Activated naive CD8-positive, alpha-beta T cell treated with anti-CD3 and anti-CD28 coated beads, Interleukin-2, amount 50 U/mL, for 24 hours (primary cell): Measurements from ENCODE around the gene POP7.

ENCODE experiments used
- ATAC-seq: fragments of 150-1000 bp; cut with Tn5 transposase; one replicate; pipeline ENCODE4 v1.10.0; 2021
- DNase-seq: peaks from one replicate; pipeline ENCODE4 v3.0.0; 2021
- H3K27ac Mint-ChIP-seq: one replicate; pipeline ENCODE4 v1.8.0; 2021; ENCODE audit warnings: mild to moderate bottlenecking, mixed read lengths
- H3K27me3 Mint-ChIP-seq: one replicate; pipeline ENCODE4 v1.8.0; 2021; ENCODE audit warnings: mixed read lengths
- H3K36me3 Mint-ChIP-seq: one replicate; pipeline ENCODE4 v1.8.0; 2021; ENCODE audit warnings: low read depth, mixed read lengths
- H3K4me1 Mint-ChIP-seq: one replicate; pipeline ENCODE4 v1.8.0; 2021; ENCODE audit warnings: mixed read lengths
- H3K4me3 Mint-ChIP-seq: one replicate; pipeline ENCODE4 v1.8.0; 2021; ENCODE audit warnings: mild to moderate bottlenecking, moderate library complexity, mixed read lengths
- H3K9me3 Mint-ChIP-seq: one replicate; pipeline ENCODE4 v1.8.0; 2021; ENCODE audit warnings: mixed read lengths

Gene POP7

GRCh38 chr7:100684534-100685042, 21.3 kb upstream of the POP7 start:
- Mint-ChIP-seq H3K36me3 (peaks cover 3% of the 10 kb centered on the region), H3K27ac (no peak overlapping the region), H3K4me1 (peaks cover 21% of the 10 kb centered on the region), H3K27me3 (no peaks in the 10 kb centered on the region), H3K9me3 (no peaks in the 10 kb centered on the region), H3K4me3 (no peak overlapping the region)
- ATAC-seq (no peak), DNase-seq (no peak)

- peaks cover 23% of the 10 kb centered on the region for H3K4me1 Mint-ChIP-seq
- ATAC-seq (no peak), DNase-seq (no peak)
- peaks cover 3% of the 10 kb centered on the region for H3K36me3 Mint-ChIP-seq
- no peaks in the 10 kb centered on the region for H3K9me3 Mint-ChIP-seq
- no peak overlapping the region for H3K4me3 Mint-ChIP-seq
- H3K27ac Mint-ChIP-seq: no peak overlapping the region
- no peaks in the 10 kb centered on the region for H3K27me3 Mint-ChIP-seq
These were observed 20.8 kb upstream of the POP7 start for GRCh38 chr7:100685049-100685605.

GRCh38 chr7:100685631-100686145, 20.2 kb upstream of the POP7 start:
- peaks cover 3% of the 10 kb centered on the region for H3K36me3 Mint-ChIP-seq
- no peaks in the 10 kb centered on the region for H3K9me3 Mint-ChIP-seq
- DNase-seq (no peak), ATAC-seq (no peak)
- no peak overlapping the region for H3K4me3 Mint-ChIP-seq
- H3K27ac Mint-ChIP-seq: no peak overlapping the region
- H3K27me3 Mint-ChIP-seq: no peaks in the 10 kb centered on the region
- peaks cover 22% of the 10 kb centered on the region for H3K4me1 Mint-ChIP-seq

DNA sequence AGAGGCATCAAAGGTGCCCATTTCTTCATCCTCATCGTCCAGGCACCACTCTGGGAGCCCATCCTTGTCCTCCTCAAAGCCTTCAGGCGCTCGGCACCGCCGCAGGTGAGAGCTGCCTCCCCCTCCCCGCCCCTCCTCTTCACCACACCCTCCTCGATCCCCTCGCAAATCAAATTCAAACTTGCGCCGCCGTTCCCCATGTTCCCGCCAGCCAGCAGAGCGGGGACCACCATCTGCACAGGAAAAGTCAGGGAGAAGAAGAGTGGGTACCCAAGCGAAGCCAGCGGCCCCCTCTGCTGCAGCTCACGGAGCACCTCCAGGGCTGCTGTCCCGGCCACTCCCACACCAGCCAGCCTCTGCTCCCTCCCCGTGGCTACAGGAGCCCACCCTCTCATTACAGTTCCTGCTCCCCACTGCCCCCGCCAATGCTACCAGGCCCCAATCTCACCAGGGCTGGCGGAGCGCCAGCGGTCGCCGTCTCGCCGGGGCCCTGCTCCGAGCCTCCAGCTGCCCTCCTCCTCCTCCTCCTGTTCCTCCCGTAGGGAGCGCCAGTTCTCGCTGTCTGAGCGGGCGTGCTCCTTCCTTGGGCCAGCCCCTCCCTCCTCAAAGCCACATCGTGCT, 19.6 kb upstream of the POP7 start:
- H3K27me3 Mint-ChIP-seq: no peaks in the 10 kb centered on the region
- peaks cover 24% of the 10 kb centered on the region for H3K4me1 Mint-ChIP-seq
- peaks cover 3% of the 10 kb centered on the region for H3K36me3 Mint-ChIP-seq
- DNase-seq: no peak
- no peak overlapping the region for H3K4me3 Mint-ChIP-seq
- no peaks in the 10 kb centered on the region for H3K9me3 Mint-ChIP-seq
- H3K27ac Mint-ChIP-seq: no peak overlapping the region
- no peak for ATAC-seq

- H3K4me3 Mint-ChIP-seq: no peak overlapping the region
- H3K9me3 Mint-ChIP-seq: no peaks in the 10 kb centered on the region
- no peaks in the 10 kb centered on the region for H3K27me3 Mint-ChIP-seq
- DNase-seq: no peak
- no peak for ATAC-seq
- H3K36me3 Mint-ChIP-seq: peaks cover 3% of the 10 kb centered on the region
- H3K4me1 Mint-ChIP-seq: peaks cover 28% of the 10 kb centered on the region
- no peak overlapping the region for H3K27ac Mint-ChIP-seq
These were observed 19.1 kb upstream of the POP7 start for GRCh38 chr7:100686822-100687211.

DNA sequence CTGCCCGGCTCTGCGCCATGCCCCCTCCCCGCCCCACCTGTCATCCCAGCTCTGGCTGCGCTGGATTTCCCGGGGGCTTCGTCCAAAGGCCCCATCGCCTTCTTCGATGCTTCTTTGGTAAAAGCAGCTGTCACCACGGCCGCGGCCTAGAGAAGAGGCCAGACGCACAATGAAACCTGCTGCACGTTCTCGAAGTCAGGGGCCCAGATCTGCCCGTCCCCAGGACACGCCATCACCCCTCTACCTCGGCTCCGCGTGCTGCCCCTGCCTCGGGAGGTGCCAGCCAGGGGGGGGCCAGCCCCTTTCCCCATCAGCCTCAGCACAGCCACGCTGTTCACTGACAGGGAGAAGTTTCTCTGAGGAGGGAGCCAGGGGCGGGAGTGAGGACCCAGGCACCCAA, 18.7 kb upstream of the POP7 start:
- DNase-seq (no peak), ATAC-seq (no peak)
- no peak overlapping the region for H3K4me3 Mint-ChIP-seq
- no peaks in the 10 kb centered on the region for H3K27me3 Mint-ChIP-seq
- peaks cover 30% of the 10 kb centered on the region for H3K4me1 Mint-ChIP-seq
- peaks cover 3% of the 10 kb centered on the region for H3K36me3 Mint-ChIP-seq
- H3K27ac Mint-ChIP-seq: no peak overlapping the region
- no peaks in the 10 kb centered on the region for H3K9me3 Mint-ChIP-seq

DNA sequence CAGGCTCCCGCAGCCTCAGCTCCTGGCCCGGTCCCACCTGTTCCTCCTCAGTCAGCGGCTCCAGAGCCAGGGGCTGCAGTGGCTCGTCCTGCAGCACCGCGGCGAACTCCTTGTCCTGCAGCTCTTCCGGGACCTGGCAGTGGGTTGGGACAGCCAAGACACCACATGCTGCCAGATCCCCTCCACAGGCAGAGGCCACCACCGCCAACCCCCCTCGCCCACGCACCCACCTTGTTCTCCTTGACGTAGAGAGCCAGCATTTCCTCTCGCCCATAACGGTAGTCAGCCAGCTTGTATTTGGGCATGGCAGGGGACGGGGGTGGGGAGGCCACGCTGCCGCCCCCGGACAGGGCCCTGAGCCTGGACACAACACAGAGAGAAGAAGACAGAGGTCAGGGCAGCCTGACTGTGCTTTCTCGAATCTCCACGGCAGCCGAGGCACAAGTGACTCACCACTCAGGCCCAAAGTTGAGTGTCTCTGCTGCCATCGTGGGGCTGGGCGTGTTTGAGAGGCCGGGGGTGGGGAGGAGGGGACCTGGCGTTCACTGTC, 18.1 kb upstream of the POP7 start:
- no peak for DNase-seq
- Mint-ChIP-seq H3K36me3 (peaks cover 4% of the 10 kb centered on the region), H3K4me3 (no peak overlapping the region), H3K27ac (no peak overlapping the region), H3K9me3 (no peaks in the 10 kb centered on the region), H3K4me1 (peaks cover 34% of the 10 kb centered on the region), H3K27me3 (no peaks in the 10 kb centered on the region)
- no peak for ATAC-seq

- H3K9me3 Mint-ChIP-seq: no peaks in the 10 kb centered on the region
- ATAC-seq: no peak
- H3K4me1 Mint-ChIP-seq: peaks cover 40% of the 10 kb centered on the region
- peaks cover 8% of the 10 kb centered on the region for H3K36me3 Mint-ChIP-seq
- H3K4me3 Mint-ChIP-seq: no peak overlapping the region
- DNase-seq: no peak
- H3K27ac Mint-ChIP-seq: no peak overlapping the region
- no peaks in the 10 kb centered on the region for H3K27me3 Mint-ChIP-seq
These were observed 17.5 kb upstream of the POP7 start for GRCh38 chr7:100688326-100688860.

DNA sequence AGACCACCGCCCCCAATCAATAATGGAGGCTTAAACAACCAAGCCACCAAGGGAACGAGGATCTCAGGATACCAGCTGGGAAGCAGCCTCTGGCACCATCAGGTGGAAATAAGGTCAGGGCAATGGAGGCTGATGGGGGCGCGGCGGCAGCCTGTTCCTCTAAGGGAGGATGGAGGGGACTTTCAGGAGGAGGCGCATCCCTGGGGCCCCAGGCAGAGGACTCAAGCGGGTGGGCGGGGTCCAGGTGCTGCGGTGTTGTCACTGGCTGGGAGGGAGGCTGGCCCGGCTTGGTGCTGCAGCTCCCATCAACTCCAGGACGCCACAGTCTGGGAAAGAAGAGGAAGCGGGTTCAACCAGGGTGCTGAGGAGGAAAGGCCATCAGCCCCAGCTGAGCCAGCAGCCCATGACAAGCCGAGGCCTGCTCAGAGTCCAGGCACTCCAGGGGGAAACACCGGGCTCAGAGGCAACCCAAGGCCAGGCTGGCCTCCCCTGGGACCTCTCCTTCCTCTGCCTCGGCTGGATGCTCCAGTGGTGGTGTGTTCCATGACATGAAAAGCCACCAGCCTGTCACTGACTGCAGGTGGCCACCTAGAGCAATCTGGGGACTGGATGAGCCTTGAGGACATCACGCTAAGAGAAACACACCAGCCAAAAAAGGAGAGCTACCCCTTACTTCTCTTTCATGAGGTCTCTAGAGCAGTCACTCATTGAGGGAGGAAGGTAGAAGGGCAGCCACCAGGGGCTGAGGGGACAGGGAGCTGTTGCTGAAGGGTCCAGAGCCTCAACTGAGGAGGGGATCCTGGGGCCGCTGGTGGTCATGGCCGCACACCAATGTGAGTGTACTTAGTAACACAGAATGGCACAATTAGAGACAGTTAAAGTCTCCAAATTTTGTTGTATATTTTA, 16.4 kb upstream of the POP7 start:
- Mint-ChIP-seq H3K27ac (peak overlapping the region; percentile 14), H3K36me3 (peaks cover 8% of the 10 kb centered on the region), H3K27me3 (no peaks in the 10 kb centered on the region), H3K9me3 (no peaks in the 10 kb centered on the region), H3K4me3 (no peak overlapping the region), H3K4me1 (peaks cover 40% of the 10 kb centered on the region)
- no peak for ATAC-seq
- no peak for DNase-seq

DNA sequence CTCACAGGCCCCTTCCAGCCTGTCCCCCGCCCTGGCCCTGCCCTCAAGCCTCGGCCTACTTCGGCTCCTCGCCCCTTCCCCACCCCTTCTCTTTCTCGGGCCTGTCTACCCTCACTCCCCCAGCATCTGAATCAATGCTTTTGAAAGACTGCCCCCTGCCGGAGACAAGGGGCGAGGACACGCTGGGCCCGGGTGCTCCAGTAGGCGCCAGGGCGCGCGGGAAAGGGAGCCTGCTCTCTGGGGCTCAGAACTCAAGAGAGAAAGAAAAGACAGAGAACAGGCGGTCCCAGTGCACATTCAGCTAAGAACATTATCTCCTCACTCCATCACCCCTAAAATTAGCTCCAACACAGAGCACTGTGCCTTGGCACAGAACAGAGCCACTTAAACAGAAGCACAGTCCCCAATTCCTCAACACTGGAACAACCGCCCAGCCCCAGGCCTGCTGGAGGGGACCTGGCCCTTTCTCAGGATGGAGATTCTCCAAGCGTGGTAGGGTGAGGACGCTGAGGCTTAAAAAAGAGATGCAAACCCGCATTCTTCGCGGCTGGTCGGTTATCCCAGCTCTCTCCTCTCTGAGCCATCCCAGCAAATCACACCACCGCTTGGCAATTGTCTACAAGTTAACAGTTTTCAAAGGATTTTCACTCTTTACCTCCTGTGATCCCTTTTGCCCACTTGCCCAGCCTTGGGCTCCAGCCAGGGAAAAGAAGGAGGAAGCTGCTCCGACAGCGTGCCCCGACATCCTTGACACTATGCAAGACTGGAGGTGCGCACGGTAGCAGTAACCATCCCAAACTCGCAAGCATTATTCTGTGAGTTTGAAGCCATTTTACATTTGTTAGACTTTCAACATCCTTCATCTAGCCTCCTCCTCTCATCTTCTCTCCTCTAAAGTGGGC, 14.0 kb upstream of the POP7 start:
- H3K27me3 Mint-ChIP-seq: peaks cover 6% of the 10 kb centered on the region
- H3K36me3 Mint-ChIP-seq: peaks cover 5% of the 10 kb centered on the region
- ATAC-seq: peak; percentile 81
- H3K4me1 Mint-ChIP-seq: peaks cover 54% of the 10 kb centered on the region
- no peaks in the 10 kb centered on the region for H3K9me3 Mint-ChIP-seq
- DNase-seq: peak; percentile 90
- H3K4me3 Mint-ChIP-seq: peak overlapping the region; percentile 98
- H3K27ac Mint-ChIP-seq: peak overlapping the region; percentile 91

GRCh38 chr7:100692578-100692961, 13.4 kb upstream of the POP7 start:
- DNase-seq (no peak), ATAC-seq (no peak)
- Mint-ChIP-seq H3K36me3 (peaks cover 5% of the 10 kb centered on the region), H3K4me3 (peak overlapping the region; percentile 98), H3K4me1 (peaks cover 54% of the 10 kb centered on the region), H3K9me3 (no peaks in the 10 kb centered on the region), H3K27ac (peak overlapping the region; percentile 91), H3K27me3 (peaks cover 7% of the 10 kb centered on the region)

DNA sequence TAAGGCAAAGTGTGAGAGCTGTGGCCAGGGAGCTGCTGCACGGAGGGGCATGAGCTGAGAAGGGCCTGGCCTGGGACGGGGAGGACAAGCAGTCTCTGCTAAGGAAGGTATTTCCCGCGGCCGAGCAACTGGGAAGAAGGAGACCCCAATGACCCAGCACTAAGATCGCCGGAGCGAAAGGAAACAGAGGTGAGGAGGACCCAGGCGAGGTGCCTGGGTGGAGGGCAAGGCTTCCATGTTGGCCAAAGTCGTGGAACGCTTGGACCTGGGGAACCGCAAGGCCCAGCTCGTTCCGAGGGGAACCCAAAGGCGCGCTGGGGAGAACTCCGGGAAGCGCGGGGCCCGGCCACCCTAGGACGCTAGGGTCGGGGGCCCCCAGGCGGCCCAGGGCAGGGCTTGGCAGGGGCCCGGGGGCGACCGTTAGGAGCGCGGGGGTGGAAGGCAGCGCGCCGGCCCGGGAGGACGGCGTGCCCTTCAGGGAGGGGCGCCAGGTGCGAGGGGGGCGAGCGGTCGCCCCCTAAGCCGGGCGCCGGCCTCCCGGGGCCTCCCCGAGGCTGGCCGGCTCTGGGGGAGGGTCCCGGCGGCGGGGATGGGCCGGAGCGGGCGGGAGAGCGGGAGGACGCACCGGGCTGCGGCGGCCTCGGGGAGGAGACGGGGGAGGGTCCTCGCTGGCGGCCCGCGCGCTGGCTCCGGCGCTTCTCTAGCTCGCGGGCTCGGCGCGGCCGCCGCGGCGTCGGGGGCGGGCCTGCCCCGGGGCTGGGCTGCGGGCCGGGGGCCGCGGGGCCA, 12.4 kb upstream of the POP7 start:
- no peak for DNase-seq
- no peaks in the 10 kb centered on the region for H3K9me3 Mint-ChIP-seq
- H3K36me3 Mint-ChIP-seq: peaks cover 5% of the 10 kb centered on the region
- H3K27ac Mint-ChIP-seq: peak overlapping the region; percentile 91
- ATAC-seq: peak; percentile 22
- H3K4me1 Mint-ChIP-seq: peaks cover 49% of the 10 kb centered on the region
- H3K4me3 Mint-ChIP-seq: peak overlapping the region; percentile 98
- H3K27me3 Mint-ChIP-seq: peaks cover 9% of the 10 kb centered on the region
